HG03045 (cell line): ENCODE measurements around the gene OR5J2.
"Not testable (repeated sequence)": the region's sequence is repeated elsewhere in the genome, so short reads cannot be mapped to it uniquely, and the experiment has no call there.

Experiments used
- ATAC-seq: cut with Tn5 transposase; IDR thresholded peaks from one replicate; pipeline ENCODE4 v1.9.1; 2021; ENCODE audit warnings: mild to moderate bottlenecking, moderate library complexity; ENCODE audit not compliant: unreplicated experiment

The OR5J2 gene

GRCh38 chr11:56176318-56176717 lies at the start of gene OR5J2:
OR5J2 (plus strand) TSS chr11:56176618; CDS start chr11:56176618, 0 bp downstream.
- no peak for ATAC-seq

- ATAC-seq, result no peak
Measured at GRCh38 chr11:56140151-56140661, 36.2 kb upstream of the OR5J2 start, which contains the start of gene OR8J3. OR8J3 (minus strand) TSS chr11:56140201; CDS start chr11:56137718, 2,483 bp downstream.

GRCh38 chr11:56143681-56144080 lies 32.7 kb upstream of the OR5J2 start:
- ATAC-seq, result not testable (repeated sequence)

- no peak for ATAC-seq
Measured at GRCh38 chr11:56151376-56151775, 25.0 kb upstream of the OR5J2 start.

GRCh38 chr11:56152333-56152732 lies 24.1 kb upstream of the OR5J2 start:
- ATAC-seq, result no peak

- no peak for ATAC-seq
Measured at GRCh38 chr11:56160217-56160616, 16.2 kb upstream of the OR5J2 start, which contains the start of gene OR8K5. OR8K5 (minus strand) TSS chr11:56160317; CDS start chr11:56160317, 0 bp downstream.

GRCh38 chr11:56163804-56164203 lies 12.6 kb upstream of the OR5J2 start:
- no peak for ATAC-seq

GRCh38 chr11:56172256-56172830 lies 4.1 kb upstream of the OR5J2 start:
- no peak for ATAC-seq

GRCh38 chr11:56183459-56183858 lies 7.0 kb downstream of the OR5J2 start:
- ATAC-seq, result no peak

GRCh38 chr11:56188602-56189001 lies 12.2 kb downstream of the OR5J2 start:
- no peak for ATAC-seq

GRCh38 chr11:56196705-56197104 lies 20.3 kb downstream of the OR5J2 start:
- no peak for ATAC-seq

- no peak for ATAC-seq
Measured at GRCh38 chr11:56197367-56197766, 20.9 kb downstream of the OR5J2 start.

GRCh38 chr11:56207790-56208189 lies 31.4 kb downstream of the OR5J2 start:
- ATAC-seq, result no peak

GRCh38 chr11:56214537-56214936 lies 38.1 kb downstream of the OR5J2 start:
- no peak for ATAC-seq

- not testable (repeated sequence) for ATAC-seq
Measured at GRCh38 chr11:56219735-56220134, 43.3 kb downstream of the OR5J2 start.
